DMS 273 (cell line): Measurements from ENCODE around the gene KCNAB1.
A peak's percentile ranks its signal among the peaks of the same experiment; 100 is the strongest.

Experiments
- DNase-seq: peaks from one replicate; lab custom pipeline; 2025; ENCODE audit not compliant: unreplicated experiment; lab: John Stamatoyannopoulos, UW

KCNAB1 gene

DNA sequence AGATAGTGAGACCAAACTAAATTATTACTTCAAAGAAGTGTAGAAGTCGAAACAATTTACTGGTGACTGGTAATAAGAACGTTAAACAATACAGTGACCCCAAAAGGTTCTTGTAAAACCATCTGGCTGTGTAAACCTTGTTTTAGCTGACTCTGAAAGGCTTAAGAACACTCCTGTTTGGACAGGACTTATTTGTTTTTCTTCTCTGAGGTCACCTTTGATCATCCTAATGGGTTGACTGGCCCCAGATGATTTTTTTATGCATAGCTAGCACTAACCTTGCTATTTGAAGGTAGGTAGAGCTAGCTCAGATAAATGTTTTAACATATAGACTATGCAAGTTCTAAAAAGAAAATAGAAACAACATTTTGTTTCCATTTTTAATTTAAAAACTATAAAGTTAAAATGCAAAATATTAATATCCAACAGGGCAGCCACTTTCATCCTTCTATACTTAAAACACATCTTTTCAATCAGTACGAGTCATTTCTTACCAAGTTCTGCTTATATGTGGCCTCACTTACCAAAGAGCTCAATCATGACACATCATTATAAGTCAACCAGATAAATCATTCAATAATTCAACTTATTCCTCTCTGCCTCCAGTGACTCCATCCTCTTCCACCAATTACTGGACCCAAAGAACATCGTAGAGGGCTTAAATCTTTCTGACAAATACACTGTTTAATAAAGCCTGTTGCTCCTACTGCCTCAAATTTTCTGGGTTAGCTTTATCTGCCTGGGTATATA lies 275.8 kb downstream of the KCNAB1 start:
- DNase-seq, result no peak

DNA sequence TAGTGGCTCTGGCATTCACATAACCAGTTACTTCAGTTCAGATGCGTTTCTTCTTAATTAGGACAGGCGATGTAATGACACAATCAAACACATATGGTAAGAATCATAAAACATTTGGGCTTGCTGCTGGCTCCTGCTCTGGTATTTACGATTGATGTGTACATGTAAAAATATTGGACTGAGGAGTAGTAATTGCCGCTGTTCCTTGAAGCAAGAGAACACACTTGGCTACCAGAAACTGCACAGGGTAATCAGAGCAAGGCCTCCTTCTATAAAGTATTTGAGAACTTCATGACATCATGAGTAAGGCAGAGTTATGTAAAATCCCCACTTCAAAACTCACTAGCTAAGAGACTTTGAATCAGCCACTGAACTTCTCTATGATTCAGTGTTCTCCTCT lies 276.5 kb downstream of the KCNAB1 start:
- no peak for DNase-seq

DNA sequence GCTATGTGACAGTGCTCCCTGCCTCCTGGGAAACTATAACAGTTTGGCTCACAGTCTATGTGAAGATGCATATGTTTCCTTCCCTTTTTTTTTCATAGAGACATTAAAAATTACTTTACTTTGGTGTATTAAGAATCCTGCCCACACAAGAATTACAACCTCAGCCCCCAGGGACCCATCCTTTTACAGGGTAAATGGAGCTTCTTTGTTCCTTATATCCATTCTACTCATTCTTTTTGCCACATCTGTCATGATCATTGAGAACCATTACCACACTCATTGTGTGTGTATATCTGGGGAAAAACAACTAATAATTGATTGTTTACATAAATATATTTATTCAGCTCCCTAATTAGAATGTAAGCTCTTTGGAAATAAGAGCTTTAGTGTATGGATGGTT lies 277.2 kb downstream of the KCNAB1 start:
- DNase-seq, result no peak

DNA sequence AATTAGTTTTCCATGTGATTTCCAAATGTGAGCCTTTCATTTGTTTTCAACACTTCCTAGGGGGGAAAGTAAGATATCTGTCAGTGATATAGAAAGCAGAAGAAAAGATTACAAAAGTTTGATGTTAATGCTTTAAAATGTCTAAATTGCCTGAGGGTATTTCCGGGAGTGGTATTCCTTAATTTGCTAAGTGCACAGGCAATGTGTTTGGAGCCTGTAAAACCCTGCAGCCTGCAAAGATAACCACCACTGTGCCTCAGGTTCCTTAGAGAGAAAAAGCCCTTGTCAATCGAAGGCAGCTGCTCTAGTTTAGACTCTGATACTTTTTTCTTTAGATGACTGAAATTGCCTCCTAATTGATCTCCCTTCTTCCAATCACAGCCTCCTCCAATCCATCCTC lies 279.7 kb downstream of the KCNAB1 start:
- DNase-seq, result no peak

DNA sequence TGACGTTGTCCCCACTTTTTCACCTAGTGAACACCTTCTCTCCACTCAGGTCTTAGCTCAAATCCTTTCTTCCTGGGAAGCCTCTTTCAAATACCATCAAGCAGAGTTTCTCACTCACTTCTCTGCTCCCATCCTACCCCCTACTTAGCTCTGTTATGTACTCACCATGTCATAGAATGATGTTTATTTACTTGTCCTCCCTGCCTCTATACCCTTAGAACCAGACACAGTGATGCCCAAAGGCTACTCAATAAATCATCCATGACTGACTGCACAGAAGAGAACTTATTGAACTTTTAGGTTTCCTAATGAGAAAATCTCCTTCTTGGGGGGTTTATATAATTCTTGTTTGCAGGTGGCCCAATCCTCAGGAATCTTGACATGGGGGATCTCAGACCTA lies 280.4 kb downstream of the KCNAB1 start:
- DNase-seq, result no peak

DNA sequence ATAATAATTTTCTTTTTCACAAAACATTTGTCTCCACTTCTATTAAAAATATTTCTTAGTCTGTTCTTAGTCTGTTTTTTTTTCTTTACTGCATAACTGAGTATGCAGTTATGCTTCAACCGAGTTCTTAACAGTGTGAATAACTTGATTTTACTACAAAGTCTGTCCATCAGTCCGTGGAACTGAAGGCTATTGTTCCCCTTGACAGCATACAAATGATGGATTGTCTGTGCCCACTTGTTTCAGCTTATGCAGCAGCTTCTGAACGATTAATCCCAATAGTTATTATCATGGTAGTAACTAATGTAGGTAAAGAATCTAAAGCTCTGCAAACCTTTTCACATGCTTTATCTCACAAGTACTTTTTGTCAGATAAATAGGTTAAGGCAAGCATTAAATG lies 283.8 kb downstream of the KCNAB1 start:
- no peak for DNase-seq

DNA sequence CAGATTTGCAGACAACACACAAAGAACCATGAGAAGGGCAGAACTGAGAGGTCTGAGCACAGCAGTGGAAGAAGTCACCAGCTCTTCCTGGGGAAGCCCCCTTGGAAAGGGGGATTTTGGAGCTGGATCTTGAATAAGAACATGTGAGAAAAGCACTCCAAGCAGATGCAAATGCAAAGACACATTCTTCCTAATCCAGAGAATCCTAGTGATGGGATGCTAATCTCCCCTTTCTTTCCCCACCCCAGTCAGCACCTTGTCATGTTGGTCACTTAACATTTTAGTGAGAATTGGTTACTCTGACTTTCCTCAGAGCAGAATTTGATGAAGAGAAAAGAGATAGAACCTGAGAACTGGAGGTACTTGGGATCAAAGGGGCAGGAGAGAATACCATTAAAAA lies 286.0 kb downstream of the KCNAB1 start:
- no peak for DNase-seq

DNA sequence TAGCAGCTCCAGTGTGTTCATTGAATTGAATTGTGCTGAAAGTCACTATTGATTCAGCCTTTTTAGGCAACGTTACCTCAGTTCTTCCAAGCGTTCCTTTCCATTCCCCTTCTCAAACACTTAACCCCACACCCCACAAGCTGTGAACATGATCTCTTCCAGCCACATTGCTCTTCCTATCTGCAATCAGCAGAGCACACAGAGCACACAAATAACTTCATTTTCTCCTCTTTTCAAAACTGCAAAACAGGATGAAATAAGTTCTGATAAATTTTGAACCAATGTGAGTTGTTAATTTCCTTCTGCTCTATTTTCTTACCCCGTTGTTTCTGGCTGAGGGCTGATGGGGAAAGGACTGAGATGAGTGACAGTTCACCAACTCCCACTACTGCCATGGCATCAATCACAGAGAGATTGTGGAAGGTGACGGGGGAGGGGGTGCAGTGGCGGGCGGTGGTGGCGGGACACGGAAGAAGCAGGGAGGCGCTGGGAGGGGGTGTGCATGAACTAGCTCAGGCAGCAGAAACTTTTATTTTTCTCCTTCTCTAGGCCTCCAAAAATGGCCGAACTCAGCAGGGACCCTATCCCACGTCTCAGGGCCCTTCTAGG lies 287.3 kb downstream of the KCNAB1 start:
- no peak for DNase-seq

DNA sequence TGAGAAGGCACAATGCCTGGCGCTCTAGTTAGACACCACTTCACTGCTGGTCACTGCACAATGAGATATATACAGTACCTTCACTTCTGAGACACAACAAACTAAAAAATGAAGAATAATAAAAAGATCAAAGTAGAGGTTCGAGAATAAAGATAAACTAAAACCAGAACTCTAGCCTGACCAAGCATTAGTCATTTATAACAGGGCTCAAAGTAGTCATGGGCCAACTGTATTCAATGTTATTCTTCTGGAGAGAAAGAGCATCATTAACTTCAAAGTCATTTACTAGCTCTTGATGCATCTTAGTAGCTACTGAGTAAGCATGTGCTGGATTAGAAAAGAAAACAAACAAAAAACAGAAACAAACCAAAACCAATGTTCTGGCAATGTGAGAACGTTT lies 289.3 kb downstream of the KCNAB1 start:
- no peak for DNase-seq

DNA sequence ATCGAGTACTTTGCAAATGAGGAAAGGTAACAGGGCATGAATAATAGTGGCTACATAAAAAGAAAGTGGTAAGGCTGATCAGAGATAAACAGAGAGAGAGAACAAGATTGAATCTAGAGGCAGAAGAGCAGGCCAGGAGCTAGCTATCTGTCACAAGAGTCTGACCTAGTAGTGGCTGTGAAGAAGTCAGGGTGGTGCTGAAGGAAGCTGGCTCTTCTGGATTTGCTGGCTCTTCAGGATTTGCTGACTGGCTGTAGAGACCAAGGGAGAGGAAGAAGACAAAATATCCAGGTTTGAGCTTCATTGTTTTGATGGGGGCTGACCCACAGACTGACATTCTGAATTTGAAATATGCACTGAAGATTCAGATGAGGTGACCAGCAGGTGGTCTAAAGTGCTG lies 292.2 kb downstream of the KCNAB1 start:
- no peak for DNase-seq

DNA sequence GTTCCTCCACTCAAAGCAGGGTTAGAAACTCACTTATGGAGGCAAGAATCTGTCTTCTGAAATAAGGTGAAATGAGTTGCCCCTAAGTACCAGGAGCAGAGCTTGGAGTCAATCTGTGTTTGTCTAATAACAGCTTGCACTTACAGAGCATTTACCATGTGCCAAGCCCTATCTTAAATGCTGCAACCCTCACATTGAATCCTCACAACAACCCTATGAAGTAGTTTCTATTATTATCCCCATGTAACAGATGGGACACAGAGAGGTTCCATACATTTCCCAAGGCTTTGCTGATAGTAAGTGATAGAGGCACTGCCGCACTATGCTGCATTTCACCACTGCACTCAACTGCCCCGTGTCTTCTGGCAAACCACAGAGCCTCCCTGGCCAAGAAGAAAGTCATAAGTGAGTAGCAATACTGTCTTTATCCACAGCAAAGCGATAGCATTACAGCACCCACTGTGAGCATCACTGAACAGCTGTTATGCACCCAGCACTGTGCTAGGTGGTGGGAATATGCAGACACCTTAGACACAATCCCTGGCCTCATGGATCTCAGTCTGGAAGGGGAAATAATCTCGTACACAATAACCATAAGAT lies 293.0 kb downstream of the KCNAB1 start:
- peak; percentile 86 for DNase-seq

DNA sequence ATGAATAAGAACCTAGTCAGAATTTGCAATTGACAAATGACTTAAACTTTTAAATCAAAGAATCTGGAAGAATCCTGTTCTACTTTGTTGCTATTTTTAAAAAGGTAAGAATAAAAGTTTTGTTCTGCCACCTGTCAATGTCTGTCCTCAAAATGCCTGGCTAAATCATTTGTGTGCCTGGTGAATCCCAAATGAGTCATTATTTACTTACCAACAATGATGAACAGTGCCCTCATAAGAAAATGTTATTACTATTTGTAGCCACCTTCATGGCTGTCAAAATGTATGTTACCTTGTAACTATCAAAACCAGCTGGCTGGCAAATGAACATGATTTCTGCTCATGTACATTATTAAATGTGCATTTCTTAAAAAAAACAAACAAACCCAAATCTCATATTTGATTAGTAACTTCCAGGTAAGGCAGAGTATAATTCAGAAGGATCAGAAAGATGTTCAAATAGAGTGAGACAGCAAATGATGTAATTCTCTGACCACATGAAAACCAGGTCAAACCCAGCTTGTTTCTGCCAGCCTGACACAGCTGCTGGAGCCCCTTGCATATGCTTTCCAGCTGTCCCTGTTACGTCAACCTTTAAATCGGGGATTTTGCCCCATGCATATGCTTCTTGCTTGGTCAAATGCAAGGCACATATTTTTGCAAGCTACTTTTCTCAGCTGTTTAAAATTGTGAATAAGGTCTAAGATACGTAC lies 296.6 kb downstream of the KCNAB1 start:
- DNase-seq, result peak; percentile 86

DNA sequence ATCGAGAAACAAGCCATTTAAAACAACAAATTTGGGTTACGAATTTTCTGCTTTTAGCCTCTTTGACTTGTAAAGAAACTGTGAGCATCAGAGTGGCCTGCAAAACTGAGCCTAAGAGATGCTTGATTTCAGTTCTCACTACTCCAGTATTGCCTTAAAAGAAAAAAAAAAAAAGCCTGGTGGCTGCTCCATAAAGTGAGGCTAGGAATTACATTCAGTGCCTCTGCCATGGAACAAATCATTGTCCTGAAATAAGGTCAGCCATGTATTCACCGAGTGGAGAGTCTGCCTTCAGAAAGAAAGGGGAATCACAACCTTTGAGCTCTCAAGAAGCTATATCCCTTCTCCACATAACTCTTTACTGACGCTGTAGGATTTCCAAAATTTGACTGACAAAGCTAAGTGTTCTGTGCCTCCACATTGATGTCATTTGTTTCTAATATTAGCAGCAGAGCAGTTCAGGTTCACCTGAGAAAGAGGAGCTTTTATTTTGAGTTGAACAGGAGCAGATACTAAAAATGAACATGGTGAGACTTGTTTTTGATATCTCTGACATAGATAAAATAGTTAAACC lies 297.3 kb downstream of the KCNAB1 start:
- peak; percentile 47 for DNase-seq

DNA sequence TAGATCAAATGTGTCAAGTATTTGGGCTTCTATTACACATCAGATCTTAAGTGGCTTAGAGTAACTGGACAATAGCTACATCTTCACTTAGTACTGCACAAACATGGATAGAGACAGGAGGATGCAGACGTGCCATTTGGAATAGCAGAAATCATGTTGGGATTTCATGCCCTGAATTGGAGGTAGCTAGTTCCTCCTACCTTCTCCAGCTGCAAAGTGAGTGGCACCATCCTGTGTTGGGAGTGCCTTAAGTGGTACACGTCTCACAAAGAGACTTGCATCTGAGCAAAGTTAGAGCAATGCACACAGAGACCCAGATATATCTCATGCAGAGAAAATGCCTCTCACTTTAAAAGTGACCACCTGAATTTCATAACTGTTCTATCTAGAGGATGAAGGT lies 298.1 kb downstream of the KCNAB1 start:
- DNase-seq, result no peak

DNA sequence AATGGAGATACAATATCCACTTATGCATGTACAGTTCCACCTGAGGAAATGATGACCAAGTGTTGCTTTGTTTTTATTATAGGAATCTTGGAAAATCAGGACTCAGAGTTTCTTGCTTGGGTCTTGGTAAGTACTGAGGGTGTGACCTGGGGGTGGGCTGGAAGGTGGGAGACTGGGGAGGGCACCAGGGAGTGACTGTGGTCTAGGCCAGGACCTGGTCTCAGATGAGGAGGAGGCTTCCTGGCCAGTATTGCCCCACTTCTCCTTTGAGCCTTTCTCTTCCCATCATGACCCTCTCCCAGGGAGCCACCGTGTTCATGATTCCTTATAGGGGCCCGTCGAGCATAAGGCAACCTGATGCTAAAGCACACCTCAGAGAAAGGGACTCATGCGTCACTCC lies 301.2 kb downstream of the KCNAB1 start:
- DNase-seq, result no peak

DNA sequence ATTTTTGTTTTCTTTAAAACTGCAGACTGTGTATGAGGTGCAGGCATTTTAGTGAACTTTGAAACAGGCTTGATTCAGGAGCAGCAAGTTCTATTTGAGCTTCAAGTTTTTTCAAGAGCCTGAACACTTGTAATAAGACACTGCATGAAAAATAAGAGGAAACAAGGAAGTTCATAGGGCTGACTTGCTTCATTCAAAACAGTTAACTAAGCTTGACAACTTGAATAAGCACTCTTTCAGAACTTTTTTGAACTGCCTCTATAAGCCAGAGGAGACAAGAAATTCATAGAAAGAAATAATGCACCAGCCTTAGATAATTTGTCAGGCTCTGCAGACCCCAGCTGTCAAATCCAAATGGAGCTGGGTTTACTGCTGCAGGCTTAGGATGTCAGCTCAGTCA lies 304.4 kb downstream of the KCNAB1 start:
- peak; percentile 55 for DNase-seq

DNA sequence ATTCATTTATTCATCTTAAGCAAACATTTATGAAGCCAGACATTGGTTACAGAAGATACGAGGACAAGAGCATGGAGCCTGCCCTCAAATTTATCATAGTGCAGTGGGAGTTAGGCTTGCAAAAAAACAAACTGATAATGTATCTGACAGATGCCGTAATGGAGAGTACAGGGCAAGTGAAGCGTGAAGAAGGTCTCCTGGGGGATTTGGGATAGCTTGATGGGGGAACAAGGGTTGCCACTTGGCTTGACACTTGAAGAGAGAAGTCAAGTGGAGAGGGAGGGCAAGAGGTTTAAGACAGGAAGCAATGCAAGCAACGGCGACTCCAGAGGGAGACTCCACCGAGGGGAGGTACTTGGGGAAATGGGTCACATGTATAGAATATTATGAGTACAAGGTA lies 305.3 kb downstream of the KCNAB1 start:
- DNase-seq, result peak; percentile 80

DNA sequence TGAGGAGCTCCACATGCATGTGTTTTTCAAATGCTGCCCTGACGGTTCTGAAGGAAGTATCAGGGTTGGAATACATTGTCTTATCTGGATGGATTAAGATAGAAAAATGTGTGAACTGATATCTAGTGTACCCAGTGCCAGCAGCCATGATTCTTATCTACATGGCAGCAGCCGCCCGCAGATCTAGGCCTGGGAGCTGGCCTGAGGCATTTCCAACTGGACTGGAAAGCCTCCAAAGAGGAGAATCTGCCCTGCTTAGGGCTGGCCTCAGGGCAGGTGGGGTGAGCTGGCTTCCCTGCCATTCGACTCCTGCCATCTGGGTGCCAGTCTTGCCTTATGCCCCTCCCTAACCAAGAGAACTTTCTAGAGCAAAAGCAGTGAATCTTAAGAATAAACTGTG lies 308.7 kb downstream of the KCNAB1 start:
- peak; percentile 71 for DNase-seq

DNA sequence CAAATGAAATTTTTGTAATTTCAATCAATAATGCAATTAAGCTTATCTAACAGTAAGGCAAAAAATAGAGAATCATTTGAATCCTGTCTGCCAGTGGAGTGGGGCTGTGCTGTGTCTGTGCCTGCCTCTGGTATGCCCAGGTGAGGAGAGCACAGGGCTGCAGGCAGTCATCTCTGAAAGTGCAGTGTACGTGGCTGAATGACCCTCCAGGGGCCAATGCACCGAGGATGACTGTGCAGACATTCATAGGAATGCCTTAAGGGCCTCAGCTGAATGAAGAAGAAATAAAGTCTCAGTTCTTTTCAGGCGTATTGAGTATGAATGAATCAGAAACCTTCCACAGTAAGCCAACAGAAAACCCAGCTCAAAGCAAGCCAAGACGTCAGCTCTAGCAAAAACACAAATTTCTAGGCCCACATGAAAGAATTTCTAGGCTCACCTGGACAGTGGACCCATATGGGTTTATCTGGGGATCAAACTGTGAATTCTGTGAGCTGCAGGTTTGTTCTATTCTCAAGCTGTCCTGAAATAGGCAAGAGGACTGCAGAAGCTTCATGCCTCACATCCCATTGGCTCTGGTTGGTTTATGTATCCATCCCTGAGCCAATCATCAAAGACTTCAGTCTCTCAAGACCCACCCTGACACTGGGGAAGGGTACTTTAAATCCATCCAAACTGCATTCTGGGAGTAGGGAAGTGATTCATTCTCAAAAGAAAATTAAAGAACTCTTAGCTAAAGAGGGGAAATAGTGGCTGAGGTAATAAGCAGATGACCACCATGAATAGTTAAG lies 311.2 kb downstream of the KCNAB1 start:
- no peak for DNase-seq

DNA sequence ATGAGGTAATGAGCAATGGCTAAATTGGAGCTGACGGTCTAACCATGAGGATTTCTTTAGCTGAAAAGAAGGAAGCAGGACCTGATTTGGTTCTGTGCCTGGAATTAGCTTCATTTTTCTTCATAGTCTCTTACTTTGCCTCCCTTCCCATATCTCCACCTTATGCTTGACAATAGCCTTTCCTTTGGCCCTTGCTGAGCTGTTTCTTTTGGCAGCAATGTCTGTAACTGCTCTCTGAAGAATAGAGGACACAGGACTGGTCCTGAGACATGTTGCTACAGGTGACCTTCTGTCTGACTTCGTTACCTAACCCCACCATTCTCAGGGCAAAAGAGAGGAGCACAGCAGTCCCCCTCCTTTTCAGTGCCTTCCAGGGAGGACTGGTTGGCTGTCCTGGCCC lies 312.2 kb downstream of the KCNAB1 start:
- DNase-seq, result no peak

DNA sequence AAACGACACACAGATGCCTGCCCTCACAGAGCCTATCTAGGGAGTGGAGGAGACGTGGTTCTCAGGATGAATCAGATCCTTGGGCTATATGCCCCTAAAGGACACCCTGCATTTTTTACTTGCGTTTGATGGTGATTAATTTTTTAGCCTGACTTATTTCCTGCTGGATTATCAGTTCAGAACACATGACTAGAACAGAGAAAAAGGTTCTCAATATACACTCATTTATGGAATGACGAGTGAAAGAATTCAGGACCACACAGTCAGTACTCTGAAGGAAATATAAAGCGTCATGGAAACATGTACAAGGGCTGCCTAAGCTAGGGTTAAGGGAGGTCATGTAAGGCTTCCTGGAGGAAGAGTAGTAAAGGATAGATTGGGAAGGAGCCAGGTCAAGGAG lies 312.8 kb downstream of the KCNAB1 start:
- no peak for DNase-seq
